CD4-positive, alpha-beta T cell treated with Interleukin-2 at 100 ng/mL for 4 hours (primary cell): ENCODE results near the gene ZCCHC3.
"Not testable (repeated sequence)": the region's sequence is repeated elsewhere in the genome, so short reads cannot be mapped to it uniquely, and the experiment has no call there.

Experiments used
- DNase-seq: peaks from one replicate; pipeline ENCODE4 v3.0.0-alpha.2; 2020; ENCODE audit warnings: low spot score

Gene ZCCHC3, protein sequence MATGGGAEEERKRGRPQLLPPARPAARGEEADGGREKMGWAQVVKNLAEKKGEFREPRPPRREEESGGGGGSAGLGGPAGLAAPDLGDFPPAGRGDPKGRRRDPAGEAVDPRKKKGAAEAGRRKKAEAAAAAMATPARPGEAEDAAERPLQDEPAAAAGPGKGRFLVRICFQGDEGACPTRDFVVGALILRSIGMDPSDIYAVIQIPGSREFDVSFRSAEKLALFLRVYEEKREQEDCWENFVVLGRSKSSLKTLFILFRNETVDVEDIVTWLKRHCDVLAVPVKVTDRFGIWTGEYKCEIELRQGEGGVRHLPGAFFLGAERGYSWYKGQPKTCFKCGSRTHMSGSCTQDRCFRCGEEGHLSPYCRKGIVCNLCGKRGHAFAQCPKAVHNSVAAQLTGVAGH

DNA sequence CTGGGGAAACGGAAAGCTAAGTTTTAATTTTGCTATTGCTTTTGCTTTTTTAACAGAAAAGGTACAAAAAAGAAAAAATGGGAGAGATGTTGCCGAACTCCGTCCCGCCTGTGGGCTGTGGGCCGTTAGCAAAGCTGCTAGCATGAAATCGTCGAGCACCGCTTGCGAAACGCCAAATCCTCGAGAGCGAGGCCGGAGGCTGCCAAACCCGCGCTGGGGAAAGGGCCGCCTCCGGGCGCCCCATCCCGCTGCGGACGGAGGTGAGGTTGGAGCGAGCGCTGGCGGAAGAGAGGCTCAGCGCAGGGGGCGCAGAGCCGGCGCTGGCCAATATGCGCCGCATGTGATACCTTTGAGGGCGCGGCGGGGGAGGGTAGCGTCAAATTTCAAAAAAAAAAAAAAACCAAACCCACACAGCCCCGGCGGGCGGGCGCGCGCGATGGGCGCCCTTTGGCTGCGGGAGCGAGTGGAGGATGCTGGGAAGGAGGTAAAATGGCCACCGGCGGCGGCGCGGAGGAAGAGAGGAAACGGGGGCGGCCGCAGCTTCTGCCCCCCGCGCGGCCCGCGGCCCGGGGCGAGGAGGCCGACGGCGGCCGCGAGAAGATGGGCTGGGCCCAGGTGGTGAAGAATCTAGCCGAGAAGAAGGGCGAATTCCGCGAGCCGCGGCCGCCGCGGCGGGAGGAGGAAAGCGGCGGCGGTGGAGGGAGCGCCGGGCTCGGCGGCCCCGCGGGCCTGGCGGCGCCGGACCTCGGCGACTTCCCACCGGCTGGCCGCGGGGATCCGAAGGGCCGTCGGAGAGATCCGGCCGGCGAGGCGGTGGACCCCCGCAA is at the start of gene ZCCHC3:
Gene ZCCHC3 (plus strand): TSS at position 473 of the 827 bp plus-strand sequence. CDS start 17 bp downstream, at position 490.
- peak; percentile 79 for DNase-seq

DNA sequence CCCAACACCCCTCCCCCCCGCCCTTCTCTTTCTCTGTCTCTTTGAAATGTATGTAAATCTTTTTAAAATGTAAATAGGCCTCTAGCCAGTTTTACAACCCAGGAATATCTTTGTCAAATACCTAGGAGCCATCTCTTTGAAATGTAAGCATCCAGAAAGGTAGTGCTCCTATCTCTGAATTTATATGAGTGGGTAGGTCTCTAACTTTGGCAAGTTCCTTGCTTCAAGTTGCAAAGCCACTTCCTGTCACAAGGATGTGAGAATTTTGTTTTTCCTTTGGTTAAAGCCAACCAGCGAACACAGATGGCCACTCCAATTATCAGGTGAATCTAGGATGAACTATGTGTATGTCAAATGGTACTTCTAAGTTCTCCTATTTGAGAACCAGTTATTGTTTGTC is 46.0 kb upstream of the ZCCHC3 start:
- no peak for DNase-seq

DNA sequence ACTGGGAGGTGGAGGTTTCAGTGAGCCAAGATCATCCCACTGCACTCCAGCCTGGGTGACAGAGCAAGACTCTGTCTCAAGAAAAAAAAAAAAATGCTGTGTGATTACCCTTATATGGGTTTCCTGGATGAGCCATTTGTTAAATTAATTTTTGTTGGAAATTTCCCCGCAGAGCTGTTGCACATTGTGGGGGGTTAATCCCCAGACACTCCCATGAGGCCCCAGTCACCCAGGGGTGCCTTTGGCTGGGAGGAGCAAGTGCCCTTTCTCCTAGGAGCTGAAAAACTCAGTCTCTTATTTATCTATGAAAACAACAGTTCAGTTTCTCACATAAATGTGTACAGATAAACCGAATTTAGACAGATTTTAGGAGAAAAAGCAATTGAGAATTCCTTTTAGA is 44.6 kb upstream of the ZCCHC3 start:
- DNase-seq: no peak

DNA sequence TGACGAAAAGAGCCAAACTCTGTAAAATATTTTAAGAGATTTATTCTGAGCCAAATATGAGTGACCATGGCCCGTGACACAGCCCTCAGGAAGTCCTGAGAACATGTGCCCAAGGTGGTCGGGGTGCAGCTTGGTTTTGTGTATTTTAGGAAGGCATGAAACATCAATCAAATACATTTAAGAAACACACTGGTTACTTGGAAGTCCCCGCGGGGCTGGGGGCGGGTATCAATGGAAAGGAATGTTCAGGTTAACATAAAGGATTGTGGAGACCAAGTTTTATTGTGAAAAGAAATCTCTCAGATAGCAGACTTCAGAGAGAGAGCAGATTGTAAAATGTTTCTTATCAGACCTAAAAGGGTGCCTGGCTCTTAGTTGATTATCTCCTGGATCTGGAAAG is 43.9 kb upstream of the ZCCHC3 start:
- not testable (repeated sequence) for DNase-seq

DNA sequence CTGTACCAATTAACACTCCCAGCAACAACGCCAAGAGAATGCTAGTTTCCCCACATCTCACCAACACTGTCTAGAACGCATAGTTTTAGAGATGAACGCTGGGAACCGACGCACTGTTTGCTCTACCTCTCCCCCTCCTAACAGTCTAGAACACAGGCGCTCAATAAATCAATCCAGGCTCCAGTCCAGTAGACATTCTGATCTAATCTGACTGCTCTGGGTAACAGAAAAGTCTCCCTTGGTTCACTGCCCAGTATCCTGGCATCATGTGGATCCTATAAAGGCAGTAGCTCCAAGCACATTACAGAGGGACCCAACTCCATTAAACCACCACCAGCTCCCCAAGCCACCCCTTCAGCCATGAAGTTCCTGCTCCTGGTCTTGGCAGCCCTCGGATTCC is 40.0 kb upstream of the ZCCHC3 start, which contains the start of gene DEFB132:
Gene DEFB132 (plus strand): TSS at position 306 of the 400 bp plus-strand sequence. CDS start 55 bp downstream, at position 361.
- DNase-seq: no peak

DNA sequence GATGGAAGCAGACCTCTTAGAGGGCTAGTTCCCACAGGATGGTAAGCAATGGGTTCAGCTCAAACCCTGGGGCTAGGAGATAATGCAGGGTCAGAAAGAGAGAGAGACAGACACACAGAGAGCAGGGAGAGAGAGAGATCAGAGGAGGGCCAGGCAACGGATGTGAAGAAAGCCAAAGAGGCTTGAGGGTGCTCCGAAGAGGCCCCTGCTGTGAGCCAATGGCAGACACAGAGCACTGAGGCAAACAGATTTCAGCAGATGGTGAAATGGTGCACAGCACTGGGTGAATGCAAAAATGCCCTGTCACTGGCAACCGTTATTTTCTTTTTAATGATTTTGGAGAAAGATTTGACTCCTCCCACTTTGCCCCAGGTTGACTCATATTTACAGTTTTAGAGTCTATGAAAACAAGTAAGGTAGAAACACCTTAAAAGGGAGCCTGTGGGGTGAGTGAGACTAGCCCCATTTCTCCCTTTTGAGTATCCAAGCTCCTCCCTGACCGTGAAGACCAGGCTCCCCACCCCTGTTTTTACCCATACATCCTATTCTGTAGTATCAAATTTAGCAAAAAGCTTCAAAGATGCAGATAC is 39.0 kb upstream of the ZCCHC3 start:
- DNase-seq: no peak

DNA sequence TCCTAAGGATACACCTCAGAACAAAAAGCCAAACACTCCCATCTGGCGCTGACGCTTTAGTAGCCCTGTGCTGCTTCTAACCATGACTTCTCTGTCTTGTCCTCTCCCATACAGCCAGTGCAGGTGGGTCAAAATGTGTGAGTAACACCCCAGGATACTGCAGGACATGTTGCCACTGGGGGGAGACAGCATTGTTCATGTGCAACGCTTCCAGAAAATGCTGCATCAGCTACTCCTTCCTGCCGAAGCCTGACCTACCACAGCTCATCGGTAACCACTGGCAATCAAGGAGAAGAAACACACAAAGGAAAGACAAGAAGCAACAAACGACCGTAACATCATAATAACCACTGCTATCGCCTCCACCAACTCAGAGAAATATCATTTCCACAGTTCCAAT is 38.4 kb upstream of the ZCCHC3 start:
- no peak for DNase-seq

DNA sequence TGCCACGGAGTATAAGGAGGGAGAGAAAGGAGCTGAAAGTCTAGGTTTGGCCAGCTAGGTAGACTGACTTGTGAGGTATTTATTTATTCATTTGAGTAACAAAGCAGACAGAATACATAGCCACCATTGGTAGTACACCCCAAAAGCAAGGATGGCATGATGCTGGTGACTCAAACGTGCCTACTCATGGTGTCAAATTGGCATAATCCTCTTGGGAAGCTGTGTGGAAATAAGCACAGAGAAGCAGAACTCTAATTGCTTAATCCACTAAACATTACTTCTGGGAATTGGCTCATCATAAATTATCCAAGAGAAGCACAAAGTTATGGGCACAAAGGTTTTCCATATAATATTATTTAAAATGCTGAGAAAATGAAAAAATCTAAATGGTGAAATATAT is 37.4 kb upstream of the ZCCHC3 start:
- DNase-seq: no peak

DNA sequence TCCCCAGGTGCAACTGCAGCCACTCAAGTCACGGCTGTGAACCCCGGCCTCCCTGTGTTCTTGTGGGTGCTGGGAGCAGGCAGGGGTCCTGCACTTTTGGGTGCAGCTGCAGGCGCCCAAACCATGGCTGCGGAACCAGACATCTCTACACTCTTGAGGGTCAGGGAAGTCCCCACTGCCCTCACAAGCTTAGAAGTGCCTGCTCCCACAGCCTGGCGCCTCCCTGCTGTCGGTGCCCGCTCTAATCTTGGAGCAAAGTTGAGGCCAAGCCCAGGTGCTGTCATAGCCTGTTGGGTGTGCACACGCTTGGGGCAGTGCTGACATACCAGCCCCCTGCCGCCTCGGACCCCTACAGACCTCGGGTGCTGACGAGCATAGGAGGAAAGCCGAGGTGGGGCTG is 33.7 kb upstream of the ZCCHC3 start:
- no peak for DNase-seq

DNA sequence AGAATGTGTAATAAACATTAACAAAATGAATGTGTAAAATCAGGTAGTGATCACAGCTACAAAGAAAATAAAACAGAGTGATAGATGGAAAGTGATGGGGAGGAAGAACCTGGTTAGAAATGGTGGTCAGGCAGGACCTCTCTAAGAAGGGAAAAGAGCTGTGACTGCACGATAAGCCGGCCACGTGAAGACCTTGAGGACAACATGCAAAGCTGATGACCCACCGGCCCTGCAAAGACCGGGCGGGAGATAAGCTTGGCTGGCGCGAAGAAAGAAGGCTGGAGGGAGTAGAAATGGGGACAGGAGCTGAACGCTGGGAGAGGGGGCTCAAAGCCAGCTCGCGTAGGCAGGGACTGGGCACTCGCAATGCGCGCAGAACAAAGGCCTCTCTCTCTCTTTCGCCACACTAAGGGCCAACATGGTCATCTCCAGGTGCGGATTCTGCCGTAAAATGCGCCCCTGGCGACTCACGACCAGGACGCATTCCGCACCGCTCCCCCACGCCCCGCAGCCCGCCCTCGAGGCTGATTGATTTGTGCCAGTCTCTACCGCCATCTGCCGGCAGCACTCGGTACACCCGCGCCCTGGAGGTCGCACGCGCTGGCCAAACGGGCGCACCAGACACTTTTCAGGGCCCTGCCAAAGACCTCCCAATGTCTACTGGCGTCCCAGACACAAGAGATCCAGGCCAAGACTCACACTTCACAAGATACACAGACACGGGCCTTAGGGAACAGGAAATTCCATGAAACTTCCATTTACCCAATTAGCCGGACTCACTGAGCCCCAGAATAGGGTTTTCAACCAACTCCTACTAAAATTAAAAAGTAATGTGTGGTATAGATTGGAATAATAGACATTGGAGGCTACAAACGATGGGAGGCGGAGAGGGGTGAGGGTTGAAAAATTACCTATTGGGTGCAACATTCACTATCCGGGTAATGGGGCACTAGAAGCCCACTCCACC is 30.5 kb upstream of the ZCCHC3 start:
- peak; percentile 86 for DNase-seq

DNA sequence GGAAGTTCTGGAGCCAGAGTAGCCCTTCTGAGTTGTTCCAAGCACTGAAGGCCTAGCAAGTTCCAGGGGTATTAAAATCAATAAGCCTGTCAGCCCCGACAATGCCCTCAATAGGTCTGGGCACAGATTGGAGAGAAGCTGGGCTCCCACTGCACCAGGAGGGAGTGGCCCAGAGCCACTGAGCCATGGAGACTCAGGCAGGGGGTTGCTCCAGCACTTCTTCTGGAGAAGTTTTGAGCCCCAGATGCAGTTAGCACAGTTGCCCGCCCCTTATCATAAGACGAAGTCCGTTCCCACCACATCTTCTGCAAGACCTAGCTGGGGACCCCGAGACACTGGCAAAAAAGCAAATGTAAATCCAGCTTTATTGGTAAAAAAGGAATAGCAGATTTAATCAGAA is 26.9 kb upstream of the ZCCHC3 start:
- DNase-seq: no peak

DNA sequence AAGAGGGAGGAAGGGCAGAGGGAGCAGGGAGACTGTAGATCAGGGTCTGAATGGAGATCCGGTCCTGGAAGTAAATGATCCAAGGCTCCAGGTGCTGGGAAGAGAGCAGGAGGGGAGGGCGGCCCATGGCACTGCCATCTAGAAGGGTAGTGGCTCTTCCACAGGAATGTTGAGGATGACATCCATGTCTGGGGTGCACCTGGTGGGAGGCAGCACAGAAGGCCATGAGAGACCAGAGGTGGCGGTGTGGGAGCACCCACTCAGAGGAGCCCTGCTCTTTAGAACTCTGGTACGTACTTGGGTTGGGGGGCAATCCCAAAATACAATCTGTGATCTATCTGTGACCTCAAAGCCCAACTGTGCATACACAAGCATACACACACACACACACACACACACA is 26.3 kb upstream of the ZCCHC3 start:
- no peak for DNase-seq

DNA sequence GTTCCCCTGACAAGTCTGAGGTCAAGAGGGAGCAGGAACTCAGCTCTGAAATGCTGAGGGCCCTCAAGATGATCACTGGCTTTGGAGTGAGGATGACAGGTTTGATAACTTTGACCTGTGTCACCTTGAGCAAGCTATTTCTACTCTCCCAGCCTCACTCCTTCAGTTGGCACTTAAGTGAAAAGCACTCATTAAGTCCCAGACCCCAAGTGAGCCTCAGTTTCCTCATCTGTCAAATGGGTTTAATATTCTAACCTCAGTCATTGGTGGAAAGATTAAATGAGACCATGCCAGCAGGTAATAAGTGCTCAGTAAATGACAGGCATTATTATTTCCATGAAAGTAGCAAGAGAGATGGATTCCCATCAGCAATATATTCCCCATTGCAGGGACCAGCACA is 25.8 kb upstream of the ZCCHC3 start:
- DNase-seq: no peak

DNA sequence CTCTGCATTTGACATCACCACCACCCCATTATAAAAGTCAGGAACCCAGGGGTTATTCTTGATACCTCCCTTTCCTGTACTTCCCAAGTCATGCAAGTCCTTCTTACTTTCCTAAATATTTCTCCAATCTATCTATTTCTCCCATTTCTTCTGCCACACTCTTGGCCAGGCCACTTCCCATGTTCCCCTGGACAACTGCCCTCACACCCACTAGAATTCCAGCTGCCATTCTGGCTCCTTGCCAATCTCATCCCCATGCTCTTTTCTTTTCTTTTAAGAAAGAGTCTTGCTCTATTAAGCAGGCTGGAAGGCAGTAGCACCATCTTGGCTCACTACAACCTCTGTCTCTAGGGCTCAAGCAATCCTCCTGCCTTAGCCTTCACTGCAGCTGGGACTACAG is 24.7 kb upstream of the ZCCHC3 start:
- no peak for DNase-seq

DNA sequence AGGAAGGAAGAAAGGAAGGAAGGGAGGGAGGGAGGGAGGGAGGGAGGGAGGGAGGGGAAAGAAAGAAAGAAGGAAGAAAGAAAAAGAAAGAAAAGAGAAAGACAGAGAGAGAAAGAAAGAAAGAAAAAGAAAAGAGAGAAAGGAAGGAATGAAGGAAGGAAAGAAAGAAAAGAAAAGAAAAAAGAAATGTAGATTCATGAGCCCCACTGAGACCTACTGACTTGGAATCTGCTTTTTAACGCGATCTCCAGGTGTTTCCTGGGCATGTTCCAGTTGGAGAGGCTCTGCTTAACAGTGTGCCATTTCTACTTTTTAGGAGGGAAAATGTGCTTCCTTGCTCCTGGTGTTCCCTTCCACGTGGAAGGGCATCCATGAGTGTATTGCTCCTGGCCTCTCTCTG is 23.5 kb upstream of the ZCCHC3 start:
- DNase-seq: no peak

DNA sequence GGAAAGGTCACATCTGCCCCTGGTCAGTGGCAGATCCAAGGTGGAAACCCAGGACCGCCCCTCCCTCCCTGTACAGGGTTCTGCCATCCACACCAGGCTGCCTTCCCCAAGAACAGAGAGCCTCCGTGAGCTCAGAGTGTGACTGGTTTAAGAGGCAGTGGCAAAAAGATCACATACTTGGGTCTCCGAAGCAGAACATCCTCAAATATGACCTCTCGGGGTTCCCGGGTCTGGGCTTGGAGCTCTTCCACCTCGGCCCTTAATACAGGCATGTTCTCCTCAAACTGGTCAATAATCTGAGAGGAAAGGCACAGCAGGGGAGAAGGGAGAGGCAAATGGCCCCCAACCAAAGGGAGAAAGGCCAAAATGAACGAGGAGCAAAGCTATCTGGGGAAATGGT is 21.6 kb upstream of the ZCCHC3 start:
- no peak for DNase-seq

DNA sequence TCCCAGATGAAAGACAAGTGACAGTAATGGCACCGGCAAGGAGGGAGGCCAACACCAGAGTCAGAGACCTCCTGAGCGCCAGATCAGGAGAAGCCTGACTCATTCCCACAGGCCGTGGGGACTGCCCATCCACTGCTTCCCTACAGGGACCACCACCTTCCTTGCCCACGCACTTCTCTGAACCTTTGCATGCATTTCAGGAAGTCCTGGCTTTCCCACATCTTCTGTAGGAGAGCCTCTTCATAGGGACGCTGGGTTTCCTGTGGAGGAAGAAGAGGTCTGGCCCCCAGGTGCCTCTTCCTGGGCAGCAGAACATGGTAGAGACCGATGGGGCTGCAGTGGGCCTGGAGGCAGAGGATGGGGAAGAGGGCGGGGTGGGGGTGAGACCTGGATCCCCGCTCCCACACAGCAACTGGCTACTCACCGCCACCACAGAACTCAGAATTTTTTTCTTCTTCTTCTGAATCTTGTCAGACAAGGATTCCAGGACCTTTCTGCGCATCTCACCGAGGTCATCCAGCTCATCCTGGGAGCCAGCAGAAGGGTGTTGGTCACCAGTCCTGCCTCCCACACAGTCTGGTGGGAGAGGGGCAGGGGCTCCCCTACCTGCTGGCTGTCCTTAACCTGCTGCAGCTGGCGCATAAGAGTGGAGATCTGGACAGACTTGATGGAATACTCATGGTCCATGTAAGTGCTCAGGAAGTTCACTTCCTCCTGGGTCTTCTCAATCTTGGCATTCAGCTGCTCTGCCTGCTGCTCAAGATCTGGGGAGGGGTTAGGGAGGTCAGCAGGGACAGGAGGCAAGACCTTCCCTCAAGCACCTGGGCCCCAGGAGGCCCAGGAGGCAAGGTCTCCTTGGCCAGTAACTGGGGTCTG is 20.5 kb upstream of the ZCCHC3 start:
- no peak for DNase-seq

DNA sequence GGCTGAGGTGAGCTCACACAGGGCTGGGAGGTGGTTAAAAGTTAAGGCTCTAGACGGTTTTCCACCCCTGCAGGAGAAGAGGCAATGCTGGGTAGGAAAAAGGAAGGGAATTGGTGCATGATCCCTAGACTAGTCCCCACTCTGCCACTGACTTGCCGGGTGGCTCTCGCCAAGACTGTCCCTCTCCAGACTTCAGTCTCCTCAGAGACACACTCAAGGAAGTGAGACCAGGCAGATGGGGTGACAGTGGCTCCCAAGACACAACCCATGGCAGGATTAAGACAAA is 19.9 kb upstream of the ZCCHC3 start:
- DNase-seq: no peak

DNA sequence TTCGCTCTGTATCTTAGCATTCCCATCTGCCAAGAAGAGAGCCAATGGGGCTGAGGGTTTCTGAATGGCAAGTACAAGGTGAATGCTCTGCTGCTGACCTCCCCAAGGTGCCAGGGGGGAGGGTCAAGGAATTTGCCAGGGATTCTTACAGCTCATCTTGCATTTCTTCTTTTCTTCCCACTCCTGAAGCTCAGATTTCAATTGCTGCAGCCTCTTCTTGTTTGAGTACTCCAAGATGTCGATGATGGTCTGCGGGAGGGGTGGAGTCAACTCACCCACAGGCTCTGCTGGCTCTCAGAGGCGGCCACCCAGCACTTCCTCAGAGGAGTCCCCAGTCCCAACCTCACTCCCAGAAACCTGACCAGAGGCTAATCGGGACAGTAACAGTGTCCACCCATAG is 19.2 kb upstream of the ZCCHC3 start:
- DNase-seq: no peak

DNA sequence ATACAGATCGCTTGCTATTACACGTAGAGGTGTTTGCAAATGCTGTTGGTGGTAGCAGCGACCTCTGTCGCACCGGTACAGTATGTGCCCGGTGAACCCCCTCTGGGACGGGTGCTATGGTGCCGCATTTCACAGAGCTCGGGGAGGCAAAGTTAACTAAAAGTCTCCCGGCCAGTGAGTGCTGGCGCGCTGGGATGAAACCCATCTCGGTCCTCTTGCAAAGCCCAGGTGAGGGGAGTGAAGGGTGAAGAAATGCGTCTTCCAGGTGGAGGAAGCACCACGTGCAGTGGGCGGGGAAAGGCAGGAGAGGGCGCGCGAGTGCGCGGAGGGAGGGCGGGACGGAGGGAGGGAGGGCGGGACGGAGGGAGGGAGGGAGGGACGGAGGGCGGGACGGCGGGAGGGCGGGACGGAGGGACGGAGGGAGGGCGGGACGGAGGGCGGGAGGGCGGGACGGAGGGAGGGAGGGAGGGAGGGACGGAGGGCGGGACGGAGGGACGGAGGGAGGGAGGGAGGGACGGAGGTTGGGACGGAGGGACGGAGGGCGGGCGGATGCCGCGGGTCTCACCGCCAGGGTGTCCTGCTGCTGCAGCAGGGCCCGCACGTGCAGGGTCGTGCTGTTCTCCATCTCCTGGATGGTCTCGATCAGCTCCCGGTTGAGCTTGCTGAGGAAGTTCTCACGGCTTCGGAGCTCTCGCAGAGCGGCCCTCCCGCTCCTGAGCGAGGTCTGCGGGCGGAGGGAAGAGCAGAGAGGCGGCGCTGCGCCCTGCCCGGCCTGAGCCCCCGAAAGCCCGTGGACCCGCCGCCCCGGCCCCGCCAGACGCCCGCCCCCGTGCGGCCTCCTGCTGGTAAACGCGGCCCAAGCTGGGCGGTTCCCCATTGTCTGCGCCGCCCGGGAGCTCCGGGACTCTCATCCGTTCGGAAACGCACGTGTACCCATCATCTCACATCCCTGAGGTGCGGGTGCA is 18.5 kb upstream of the ZCCHC3 start:
- DNase-seq: peak; percentile 61
